RPMI7951 (cell line): Measurements from ENCODE around the gene BSPH1. TPM values are rescaled to one million over a fixed set of nuclear protein-coding genes. Genes with fewer than 3 reads are reported as not detected.
"Not testable (repeated sequence)": the region's sequence is repeated elsewhere in the genome, so short reads cannot be mapped to it uniquely, and the experiment has no call there.

Source experiments
- DNase-seq: peaks from one replicate; pipeline ENCODE4 v3.0.0-alpha.2; 2012; ENCODE audit warnings: low read depth
- total RNA-seq: library from RNA; depleted of rRNA; stranded (reverse); fragments of >200 nt; shearing (Covaris generic); gene quantifications from 2 replicates; pipeline ENCODE4 v1.2.3, GENCODE V29; 2014; rRNA removed

BSPH1 gene
- total RNA-seq, 1 experiment from 2014 or later: not detected

- not testable (repeated sequence) for DNase-seq
These were observed 71.9 kb downstream of the BSPH1 start for GRCh38 chr19:47920107-47920506.

Other genes starting within 250 kb of the BSPH1 start
- 32.8 and 39.4 TPM in 2 replicates for gene NOP53, start 246.6 kb downstream of the BSPH1 start, total RNA-seq
- gene SELENOW, start 213.5 kb downstream of the BSPH1 start, total RNA-seq: 689 and 818 TPM in 2 replicates
- gene TPRX1, start 187.6 kb downstream of the BSPH1 start, total RNA-seq: not detected in 2 replicates
- gene CRX, start 170.2 kb downstream of the BSPH1 start, total RNA-seq: not detected in 2 replicates
- gene TPRX2, start 132.9 kb downstream of the BSPH1 start, total RNA-seq: not detected in 2 replicates
- gene SULT2A1, start 105.9 kb downstream of the BSPH1 start, total RNA-seq: not detected in 2 replicates
- not detected in 2 replicates for gene ELSPBP1, start 2.5 kb upstream of the BSPH1 start, total RNA-seq
- not detected in 2 replicates for gene CABP5, start 51.9 kb upstream of the BSPH1 start, total RNA-seq
- 5.9 and 6.8 TPM in 2 replicates for gene PLA2G4C, start 118.6 kb upstream of the BSPH1 start, total RNA-seq
- 44.0 and 54.3 TPM in 2 replicates for gene LIG1, start 178.2 kb upstream of the BSPH1 start, total RNA-seq
- gene ZSWIM9, start 178.5 kb upstream of the BSPH1 start, total RNA-seq: 1.4 and 2.1 TPM in 2 replicates